Measurements from ENCODE around the gene RNASE8. TPM values are rescaled to one million over a fixed set of nuclear protein-coding genes. Genes with fewer than 3 reads are reported as not detected.

Gene RNASE8
- total and polyA plus RNA-seq, 10 of the 15 experiments (the other 5 are each of a cell fraction or from before 2014, with no cell fraction given), result not detected

- no peak for TF ChIP-seq BCLAF1 (IDR thresholded peaks at IDR 0.05)
- TF ChIP-seq HDAC6 (IDR thresholded peaks at IDR 0.05; ENCODE audit: unreplicated experiment), result no peak
- TF ChIP-seq, protein P1, sequence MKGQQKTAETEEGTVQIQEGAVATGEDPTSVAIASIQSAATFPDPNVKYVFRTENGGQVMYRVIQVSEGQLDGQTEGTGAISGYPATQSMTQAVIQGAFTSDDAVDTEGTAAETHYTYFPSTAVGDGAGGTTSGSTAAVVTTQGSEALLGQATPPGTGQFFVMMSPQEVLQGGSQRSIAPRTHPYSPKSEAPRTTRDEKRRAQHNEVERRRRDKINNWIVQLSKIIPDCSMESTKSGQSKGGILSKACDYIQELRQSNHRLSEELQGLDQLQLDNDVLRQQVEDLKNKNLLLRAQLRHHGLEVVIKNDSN (IDR thresholded peaks at IDR 0.05; ENCODE audit: borderline replicate concordance, extremely low read length, insufficient read depth, low read depth, low read length), result no peak
- no peak for TF ChIP-seq FOS (IDR thresholded peaks at IDR 0.05; ENCODE audit: borderline replicate concordance, extremely low read depth, insufficient read length)
- TF ChIP-seq SMAD5 (IDR thresholded peaks at IDR 0.05; ENCODE audit: low read depth), result no peak
- TF ChIP-seq, protein P2, sequence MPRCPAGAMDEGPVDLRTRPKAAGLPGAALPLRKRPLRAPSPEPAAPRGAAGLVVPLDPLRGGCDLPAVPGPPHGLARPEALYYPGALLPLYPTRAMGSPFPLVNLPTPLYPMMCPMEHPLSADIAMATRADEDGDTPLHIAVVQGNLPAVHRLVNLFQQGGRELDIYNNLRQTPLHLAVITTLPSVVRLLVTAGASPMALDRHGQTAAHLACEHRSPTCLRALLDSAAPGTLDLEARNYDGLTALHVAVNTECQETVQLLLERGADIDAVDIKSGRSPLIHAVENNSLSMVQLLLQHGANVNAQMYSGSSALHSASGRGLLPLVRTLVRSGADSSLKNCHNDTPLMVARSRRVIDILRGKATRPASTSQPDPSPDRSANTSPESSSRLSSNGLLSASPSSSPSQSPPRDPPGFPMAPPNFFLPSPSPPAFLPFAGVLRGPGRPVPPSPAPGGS (IDR thresholded peaks at IDR 0.05; ENCODE audit: borderline replicate concordance, insufficient read depth, low read depth, low read length, poor library complexity, severe bottlenecking), result no peak
- TF ChIP-seq SMAD1 (IDR thresholded peaks at IDR 0.05; ENCODE audit: low read depth, partially characterized antibody), result no peak
- TF ChIP-seq SRF (IDR thresholded peaks at IDR 0.05; ENCODE audit: low read depth in 2 of 2, low read length in 2 of 2), result peak in 1 of 2 experiments; percentile 63; a peak in 1 of 4 replicates
- TF ChIP-seq ZBED1 (IDR thresholded peaks at IDR 0.05; ENCODE audit: borderline replicate concordance), result no peak
- no peak for TF ChIP-seq ZNF384 (IDR thresholded peaks at IDR 0.05; ENCODE audit: borderline replicate concordance, low read depth, low read length)
- no peak for TF ChIP-seq NR2C1 (IDR thresholded peaks at IDR 0.05)
- no peak for TF ChIP-seq ZNF622 (IDR thresholded peaks at IDR 0.05)
- TF ChIP-seq FOXK2 (IDR thresholded peaks at IDR 0.05), result no peak
- no peak for TF ChIP-seq HSF1 (IDR thresholded peaks at IDR 0.05; ENCODE audit: low read depth, low read length)
- TF ChIP-seq HDAC2 (IDR thresholded peaks at IDR 0.05), result no peak
- TF ChIP-seq IRF4 (IDR thresholded peaks at IDR 0.05; ENCODE audit: low read depth, low read length), result peak; percentile 66
- no peak for TF ChIP-seq KAT2A (conservative IDR thresholded peaks at IDR 0.05; ENCODE audit: control insufficient read depth, low read depth, low read length)
- peak; percentile 91 for TF ChIP-seq YY1 (IDR thresholded peaks at IDR 0.05; ENCODE audit: low read depth, low read length)
- TF ChIP-seq ZSCAN29 (IDR thresholded peaks at IDR 0.05), result peak; percentile 43; the same call in 1 of the 2 replicates
- no peak for TF ChIP-seq MEF2A (IDR thresholded peaks at IDR 0.05; ENCODE audit: insufficient read depth, low read depth, low read length)
- no peak for TF ChIP-seq YBX1 (IDR thresholded peaks at IDR 0.05)
- TF ChIP-seq CBFB (IDR thresholded peaks at IDR 0.05; ENCODE audit: low read depth), result no peak
These were observed 34.8 kb downstream of the RNASE8 start (continued) for GRCh38 chr14:21092273-21093011.

Data from GM12878 (cell line).